DND-41 (cell line): ENCODE data around the gene COX6B2.

ENCODE experiments used
- ATAC-seq: fragments of 200-7000 bp; cut with Tn5 transposase; 3 replicates; pipeline ENCODE4 v1.9.1; 2021; ENCODE audit warnings: low read depth; ENCODE audit not compliant: insufficient read depth
- DNase-seq: peaks from one replicate; pipeline ENCODE4 v3.0.0-alpha.2; 2020
- H2AFZ ChIP-seq: 2 replicates; pipeline ENCODE4 v1.6.0; 2012; ENCODE audit warnings: low read depth, low read length
- H3K27ac ChIP-seq: 2 replicates; pipeline ENCODE4 v1.5.1; 2012; ENCODE audit warnings: low read length, inconsistent platforms
- H3K27me3 ChIP-seq: fragments of 200-600 bp; sonication (generic); 2 replicates; pipeline ENCODE4 v1.6.0; 2012; ENCODE audit warnings: low read length, mild to moderate bottlenecking, inconsistent platforms; ENCODE audit not compliant: insufficient read depth, poor library complexity
- H3K36me3 ChIP-seq: 2 replicates; pipeline ENCODE4 v1.5.1; 2012; ENCODE audit warnings: low read length, inconsistent platforms; ENCODE audit not compliant: insufficient read depth
- H3K4me1 ChIP-seq: 2 replicates; pipeline ENCODE4 v1.5.1; 2012; ENCODE audit warnings: mild to moderate bottlenecking, low read length; ENCODE audit not compliant: insufficient read depth
- H3K4me2 ChIP-seq: 2 replicates; pipeline ENCODE4 v1.6.0; 2012; ENCODE audit warnings: mild to moderate bottlenecking, moderate library complexity, low read length, inconsistent platforms; ENCODE audit not compliant: insufficient read depth
- H3K4me3 ChIP-seq, 2 experiments: fragments of 200-600 bp in 1 of 2; shearing (Covaris generic) in 1 of 2; 2 replicates each; pipeline ENCODE4 v1.5.1; 2012 to 2016; ENCODE audit warnings: inconsistent platforms in 2 of 2, low read length in 2 of 2, mild to moderate bottlenecking in 2 of 2, low read depth in 1 of 2, moderate library complexity in 1 of 2
- H3K79me2 ChIP-seq: 2 replicates; pipeline ENCODE4 v1.6.0; 2012; ENCODE audit warnings: low read length, inconsistent platforms; ENCODE audit not compliant: insufficient read depth
- H3K9ac ChIP-seq: 2 replicates; pipeline ENCODE4 v1.6.0; 2012; ENCODE audit warnings: low read depth, mild to moderate bottlenecking, inconsistent platforms, low read length, moderate library complexity
- H3K9me3 ChIP-seq: 2 replicates; pipeline ENCODE4 v1.5.1; 2012; ENCODE audit warnings: low read length, moderate library complexity, mild to moderate bottlenecking, inconsistent platforms; ENCODE audit not compliant: insufficient read depth, severe bottlenecking
- H4K20me1 ChIP-seq: 2 replicates; pipeline ENCODE4 v1.6.0; 2012; ENCODE audit warnings: low read length; ENCODE audit not compliant: insufficient read depth
- CTCF ChIP-seq: IDR thresholded peaks from 2 replicates; pipeline ENCODE4 v1.5.1; 2012; ENCODE audit warnings: borderline replicate concordance, low read length, moderate library complexity, mild to moderate bottlenecking; ENCODE audit not compliant: poor library complexity, severe bottlenecking; ENCODE audit errors: extremely low read depth
- EZH2 ChIP-seq: IDR thresholded peaks from 3 replicates; pipeline ENCODE4 v1.6.1; 2012; ENCODE audit warnings: borderline replicate concordance, low read depth, mild to moderate bottlenecking, moderate library complexity, low read length, inconsistent platforms; ENCODE audit not compliant: severe bottlenecking

Gene COX6B2

GRCh38 chr19:55387736-55388497, 33.4 kb upstream of the COX6B2 start:
- H3K4me2 ChIP-seq = peak overlapping the region; percentile 98
- H3K36me3 ChIP-seq = peaks cover 48% of the 10 kb centered on the region
- ATAC-seq = no peak
- H2AFZ ChIP-seq = no peak overlapping the region
- TF ChIP-seq CTCF (no peak), EZH2 (no peak)
- peaks cover 47% of the 10 kb centered on the region for H3K4me1 ChIP-seq
- peak overlapping the region in 1 of 2 experiments; percentile 69; a peak in 2 of 4 replicates for H3K4me3 ChIP-seq
- H3K9me3 ChIP-seq = no peaks in the 10 kb centered on the region
- H4K20me1 ChIP-seq = peaks cover 57% of the 10 kb centered on the region
- DNase-seq = no peak
- no peaks in the 10 kb centered on the region for H3K27me3 ChIP-seq
- H3K79me2 ChIP-seq = peaks cover 61% of the 10 kb centered on the region
- peak overlapping the region; percentile 82 for H3K9ac ChIP-seq
- peak overlapping the region; percentile 81 for H3K27ac ChIP-seq

GRCh38 chr19:55386493-55386971, 32.0 kb upstream of the COX6B2 start:
- Histone ChIP-seq H3K36me3 (peaks cover 48% of the 10 kb centered on the region), H3K4me3 (peak overlapping the region; percentile 45 to 69), H3K27ac (peak overlapping the region; percentile 81), H4K20me1 (peaks cover 57% of the 10 kb centered on the region), H3K9ac (peak overlapping the region; percentile 82), H3K27me3 (no peaks in the 10 kb centered on the region), H3K4me1 (peaks cover 60% of the 10 kb centered on the region), H3K79me2 (peaks cover 75% of the 10 kb centered on the region), H3K4me2 (peak overlapping the region; percentile 98), H3K9me3 (no peaks in the 10 kb centered on the region), H2AFZ (no peak overlapping the region)
- no peak for TF ChIP-seq CTCF
- no peak for TF ChIP-seq EZH2
- ATAC-seq (no peak), DNase-seq (no peak)

GRCh38 chr19:55385724-55386492, 31.4 kb upstream of the COX6B2 start, which contains the start of gene RPL28:
Gene RPL28, plus strand, starts transcription at chr19:55385932. Its CDS starts 426 bp downstream, at chr19:55386358.
- ATAC-seq (peak; percentile 71), DNase-seq (peak; percentile 99)
- Histone ChIP-seq H3K27me3 (no peaks in the 10 kb centered on the region), H3K36me3 (peaks cover 48% of the 10 kb centered on the region), H4K20me1 (peaks cover 51% of the 10 kb centered on the region), H3K9ac (peak within 1 kb of the TSS; percentile 82), H3K4me1 (peaks cover 63% of the 10 kb centered on the region), H3K27ac (peak within 1 kb of the TSS; percentile 93), H3K79me2 (peaks cover 77% of the 10 kb centered on the region), H3K4me3 (peak within 1 kb of the TSS; percentile 45 to 69), H3K9me3 (no peaks in the 10 kb centered on the region), H2AFZ (peak within 1 kb of the TSS; percentile 81), H3K4me2 (peak within 1 kb of the TSS; percentile 98)
- no peak for TF ChIP-seq CTCF
- no peak for TF ChIP-seq EZH2
